ENCODE data around the gene ANO9. TPM values are rescaled to one million over a fixed set of nuclear protein-coding genes. Genes with fewer than 3 reads are reported as not detected.
A peak's percentile ranks its signal among the peaks of the same experiment; 100 is the strongest.

Gene ANO9
- total RNA-seq, 1 experiment from 2014 or later: 16.6 TPM

DNA sequence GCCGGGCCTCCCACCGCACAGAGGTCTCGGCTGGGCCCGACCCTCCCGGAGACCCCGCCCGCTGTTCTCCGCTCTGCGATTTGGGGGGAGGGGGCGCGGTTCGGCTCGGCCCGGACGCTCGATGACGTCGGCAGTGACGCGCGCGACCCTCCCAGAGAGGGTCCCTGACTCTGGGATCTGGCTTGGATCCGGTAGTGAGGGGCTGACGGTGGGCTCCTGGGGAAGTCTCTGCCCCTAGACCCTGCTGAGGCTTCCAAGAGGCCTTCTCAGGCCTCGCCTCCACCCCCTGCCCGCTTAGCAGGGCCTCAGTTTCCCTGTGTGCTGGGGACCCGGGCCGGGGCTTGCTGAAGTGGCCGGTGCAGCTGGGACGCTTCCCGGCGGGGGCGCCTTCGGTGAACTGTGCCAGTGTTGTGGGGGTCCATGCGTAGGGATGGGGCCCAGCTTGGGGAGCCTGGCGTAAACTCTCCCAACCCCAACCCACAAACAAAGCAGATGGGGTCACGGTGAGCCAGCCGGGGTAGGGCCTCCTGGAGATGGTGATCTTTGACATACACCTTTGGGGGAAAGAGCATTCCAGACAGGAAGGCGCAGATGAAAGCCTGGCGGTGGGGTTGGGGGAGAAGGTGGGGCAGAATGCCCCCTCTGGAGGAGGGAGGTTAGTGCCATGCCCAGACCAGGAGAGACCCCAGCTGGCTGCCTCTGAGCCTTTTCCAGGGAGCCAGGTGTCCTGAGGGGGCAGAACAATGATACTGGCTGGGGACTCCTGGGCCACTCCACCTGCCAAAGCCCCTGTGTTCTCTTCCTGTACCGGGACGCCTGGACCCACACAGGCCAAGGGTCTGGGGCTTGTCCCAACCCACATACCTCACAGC, 71.5 kb downstream of the ANO9 start:
- ChIA-PET POLR2A (ENCODE audit: unreplicated experiment) (interaction anchor here (0.6 kb wide), 2 partner anchors 70 to 163 kb away, joined by 3 read pairs; partner anchors contain the start of gene RIC8A), CTCF (no interaction called here)
- Histone ChIP-seq H4K20me1 (ENCODE audit: low read length) (no peaks in the 10 kb centered on the region), H3K27me3 (ENCODE audit: low read length) (no peaks in the 10 kb centered on the region), H3K4me2 (ENCODE audit: low read length) (peak overlapping the region; percentile 87), H3K9me2 (replicated peaks; ENCODE audit: low read length) (no peaks in the 10 kb centered on the region), H3K9me3 (ENCODE audit: low read length) (no peaks in the 10 kb centered on the region), H3K4me1 (ENCODE audit: insufficient read depth, low read length) (peaks cover 6% of the 10 kb centered on the region; the same call in 1 of the 2 replicates), H3F3A (ENCODE audit: low read length, unreplicated experiment) (no peaks in the 10 kb centered on the region), H3K27ac (ENCODE audit: low read length) (no peak overlapping the region), H3K4me3 (ENCODE audit: low read length) (peak overlapping the region; percentile 69), H3K79me2 (ENCODE audit: low read length) (peaks cover 10% of the 10 kb centered on the region), H3K36me3 (ENCODE audit: low read depth, low read length) (no peaks in the 10 kb centered on the region), H3K9ac (ENCODE audit: low read length) (peak overlapping the region; percentile 52), H2AFZ (ENCODE audit: low read length) (no peak overlapping the region)
- intact Hi-C loops (cut with micrococcal nuclease): no loop called here
- ATAC-seq (no peak), DNase-seq (no peak)
- TF ChIP-seq, protein P1, sequence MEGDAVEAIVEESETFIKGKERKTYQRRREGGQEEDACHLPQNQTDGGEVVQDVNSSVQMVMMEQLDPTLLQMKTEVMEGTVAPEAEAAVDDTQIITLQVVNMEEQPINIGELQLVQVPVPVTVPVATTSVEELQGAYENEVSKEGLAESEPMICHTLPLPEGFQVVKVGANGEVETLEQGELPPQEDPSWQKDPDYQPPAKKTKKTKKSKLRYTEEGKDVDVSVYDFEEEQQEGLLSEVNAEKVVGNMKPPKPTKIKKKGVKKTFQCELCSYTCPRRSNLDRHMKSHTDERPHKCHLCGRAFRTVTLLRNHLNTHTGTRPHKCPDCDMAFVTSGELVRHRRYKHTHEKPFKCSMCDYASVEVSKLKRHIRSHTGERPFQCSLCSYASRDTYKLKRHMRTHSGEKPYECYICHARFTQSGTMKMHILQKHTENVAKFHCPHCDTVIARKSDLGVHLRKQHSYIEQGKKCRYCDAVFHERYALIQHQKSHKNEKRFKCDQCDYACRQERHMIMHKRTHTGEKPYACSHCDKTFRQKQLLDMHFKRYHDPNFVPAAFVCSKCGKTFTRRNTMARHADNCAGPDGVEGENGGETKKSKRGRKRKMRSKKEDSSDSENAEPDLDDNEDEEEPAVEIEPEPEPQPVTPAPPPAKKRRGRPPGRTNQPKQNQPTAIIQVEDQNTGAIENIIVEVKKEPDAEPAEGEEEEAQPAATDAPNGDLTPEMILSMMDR (conservative IDR thresholded peaks at IDR 0.05; ENCODE audit: low read depth, low read length): no peak
- TF ChIP-seq EZH2phosphoT487 (IDR thresholded peaks at IDR 0.05; ENCODE audit: borderline replicate concordance, low read length) (no peak), EZH2 (IDR thresholded peaks at IDR 0.05; ENCODE audit: low read length, unreplicated experiment) (no peak)
- BruUV-seq (replicated peaks): TSS peak; percentile 12

GRCh38 chr11:369336-370018, 72.3 kb downstream of the ANO9 start, which contains the start of gene B4GALNT4:
TSS of gene B4GALNT4 (plus strand) at chr11:369499. CDS start at chr11:369804, 305 bp downstream.
- H3K79me2 ChIP-seq (ENCODE audit: low read length): peaks cover 10% of the 10 kb centered on the region
- CTCF ChIA-PET: no interaction called here
- intact Hi-C loops (cut with micrococcal nuclease): loop anchor here (2.0 kb wide), 1 partner anchor 75 kb away; no protein-coding TSS in a partner anchor
- no peaks in the 10 kb centered on the region for H3K9me3 ChIP-seq (ENCODE audit: low read length)
- H3K36me3 ChIP-seq (ENCODE audit: low read depth, low read length): no peaks in the 10 kb centered on the region
- peak; percentile 40 for ATAC-seq
- no peak for TF ChIP-seq EZH2phosphoT487 (IDR thresholded peaks at IDR 0.05; ENCODE audit: borderline replicate concordance, low read length)
- TF ChIP-seq, protein P1 (conservative IDR thresholded peaks at IDR 0.05; ENCODE audit: low read depth, low read length): no peak
- no peak for TF ChIP-seq EZH2 (IDR thresholded peaks at IDR 0.05; ENCODE audit: low read length, unreplicated experiment)
- H3K9ac ChIP-seq (ENCODE audit: low read length): peak within 1 kb of the TSS; percentile 52
- peak within 1 kb of the TSS; percentile 73 for H2AFZ ChIP-seq (ENCODE audit: low read length)
- H3F3A ChIP-seq (ENCODE audit: low read length, unreplicated experiment): no peaks in the 10 kb centered on the region
- no peaks in the 10 kb centered on the region for H4K20me1 ChIP-seq (ENCODE audit: low read length)
- BruUV-seq (replicated peaks): no TSS peak
- no peaks in the 10 kb centered on the region for H3K9me2 ChIP-seq (replicated peaks; ENCODE audit: low read length)
- peak within 1 kb of the TSS; percentile 87 for H3K4me2 ChIP-seq (ENCODE audit: low read length)
- peak; percentile 43 for DNase-seq
- POLR2A ChIA-PET (ENCODE audit: unreplicated experiment): interaction anchor here (0.6 kb wide), 2 partner anchors 69 to 162 kb away, joined by 3 read pairs; partner anchors contain the start of gene RIC8A
- H3K27me3 ChIP-seq (ENCODE audit: low read length): no peaks in the 10 kb centered on the region
- H3K27ac ChIP-seq (ENCODE audit: low read length): no peak within 1 kb of the TSS
- H3K4me1 ChIP-seq (ENCODE audit: insufficient read depth, low read length): peaks cover 6% of the 10 kb centered on the region; the same call in 1 of the 2 replicates
- peak within 1 kb of the TSS; percentile 69 for H3K4me3 ChIP-seq (ENCODE audit: low read length)
